C4-2B (cell line): ENCODE data around the gene MRPL4.

Source experiments
- H3K27ac ChIP-seq: fragments of 450-650 bp; 2 replicates; pipeline ENCODE4 v1.5.1; 2017
- ZFX ChIP-seq: fragments of 450-650 bp; IDR thresholded peaks from 2 replicates; pipeline ENCODE4 v1.6.1; 2017
- TF ChIP-seq, protein P1 (sequence below): fragments of 450-650 bp; conservative IDR thresholded peaks from 2 replicates; pipeline ENCODE4 v1.5.1; 2017; ENCODE audit warnings: mild to moderate bottlenecking

The MRPL4 gene

DNA sequence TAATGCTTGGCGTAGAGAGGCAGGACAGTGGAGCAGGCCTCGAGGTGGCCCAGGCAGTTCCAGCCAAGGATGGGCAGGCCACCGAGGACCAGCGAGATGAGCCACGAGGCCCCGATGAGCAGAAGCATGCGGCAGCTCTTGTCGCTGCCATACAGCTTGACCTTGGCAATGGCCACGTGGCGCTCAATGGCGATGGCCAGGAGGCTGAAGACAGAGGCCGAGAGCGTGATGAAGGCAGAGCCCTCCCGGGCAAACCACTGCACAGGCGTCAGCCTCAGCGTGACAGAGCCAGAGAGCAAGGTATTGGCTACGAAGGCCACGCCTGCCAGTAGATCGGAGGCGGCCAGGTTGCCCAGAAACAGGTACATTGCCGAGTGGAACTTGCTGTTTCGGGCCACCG, 27.7 kb upstream of the MRPL4 start:
- no peak for TF ChIP-seq ZFX
- TF ChIP-seq, protein P1, sequence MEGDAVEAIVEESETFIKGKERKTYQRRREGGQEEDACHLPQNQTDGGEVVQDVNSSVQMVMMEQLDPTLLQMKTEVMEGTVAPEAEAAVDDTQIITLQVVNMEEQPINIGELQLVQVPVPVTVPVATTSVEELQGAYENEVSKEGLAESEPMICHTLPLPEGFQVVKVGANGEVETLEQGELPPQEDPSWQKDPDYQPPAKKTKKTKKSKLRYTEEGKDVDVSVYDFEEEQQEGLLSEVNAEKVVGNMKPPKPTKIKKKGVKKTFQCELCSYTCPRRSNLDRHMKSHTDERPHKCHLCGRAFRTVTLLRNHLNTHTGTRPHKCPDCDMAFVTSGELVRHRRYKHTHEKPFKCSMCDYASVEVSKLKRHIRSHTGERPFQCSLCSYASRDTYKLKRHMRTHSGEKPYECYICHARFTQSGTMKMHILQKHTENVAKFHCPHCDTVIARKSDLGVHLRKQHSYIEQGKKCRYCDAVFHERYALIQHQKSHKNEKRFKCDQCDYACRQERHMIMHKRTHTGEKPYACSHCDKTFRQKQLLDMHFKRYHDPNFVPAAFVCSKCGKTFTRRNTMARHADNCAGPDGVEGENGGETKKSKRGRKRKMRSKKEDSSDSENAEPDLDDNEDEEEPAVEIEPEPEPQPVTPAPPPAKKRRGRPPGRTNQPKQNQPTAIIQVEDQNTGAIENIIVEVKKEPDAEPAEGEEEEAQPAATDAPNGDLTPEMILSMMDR: no peak
- no peak overlapping the region for H3K27ac ChIP-seq

DNA sequence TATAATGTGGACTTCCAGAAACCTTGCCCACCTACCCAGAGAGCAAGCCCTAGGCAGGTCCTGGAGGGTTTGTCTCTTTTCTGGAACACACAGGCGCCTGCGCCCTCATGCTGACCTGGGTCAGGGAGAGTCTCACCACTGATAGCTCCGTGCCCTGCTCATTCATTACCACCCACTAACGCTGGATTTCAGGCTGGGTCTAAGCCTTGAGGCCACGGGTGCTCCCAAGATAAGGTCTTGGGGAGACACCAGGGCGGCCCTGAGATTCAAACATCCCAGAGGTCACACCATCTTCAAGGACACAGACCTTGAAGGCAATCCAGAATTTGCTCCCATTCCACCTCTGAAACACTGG, 26.0 kb upstream of the MRPL4 start:
- no peak overlapping the region for H3K27ac ChIP-seq
- no peak for TF ChIP-seq ZFX
- TF ChIP-seq, protein P1: no peak

DNA sequence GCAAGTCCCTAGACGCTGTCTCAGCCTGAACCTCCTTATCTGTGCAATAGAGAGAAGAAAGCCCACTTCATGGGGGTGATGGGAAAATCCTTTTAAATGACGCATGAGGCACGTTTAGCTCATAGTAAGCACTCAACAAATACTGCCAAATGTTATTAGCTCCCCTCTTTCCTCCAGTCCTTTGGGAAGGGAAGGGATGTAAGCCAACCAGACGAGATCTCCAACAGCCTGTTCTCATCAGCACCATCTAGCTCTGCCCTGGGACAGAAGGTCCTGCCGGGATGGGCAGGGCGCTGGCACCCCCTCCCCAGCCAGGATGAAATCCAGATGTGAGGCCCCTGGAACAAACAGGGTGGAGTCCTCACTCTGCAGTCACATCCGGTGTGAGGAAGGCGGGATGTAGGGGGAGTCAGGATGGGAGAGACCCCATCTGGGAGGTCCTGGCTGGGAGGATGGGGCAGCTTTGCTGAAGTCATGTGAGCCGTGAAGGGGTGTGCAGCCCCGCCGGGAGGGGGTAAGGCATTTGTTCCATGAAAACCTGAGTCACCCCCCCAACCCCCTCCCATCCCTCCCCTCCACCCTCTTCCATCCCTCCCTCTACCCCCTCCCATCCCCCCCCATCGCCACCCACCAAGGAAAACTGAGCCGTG, 25.5 kb upstream of the MRPL4 start:
- TF ChIP-seq ZFX: no peak
- TF ChIP-seq, protein P1: no peak
- H3K27ac ChIP-seq: no peak overlapping the region

DNA sequence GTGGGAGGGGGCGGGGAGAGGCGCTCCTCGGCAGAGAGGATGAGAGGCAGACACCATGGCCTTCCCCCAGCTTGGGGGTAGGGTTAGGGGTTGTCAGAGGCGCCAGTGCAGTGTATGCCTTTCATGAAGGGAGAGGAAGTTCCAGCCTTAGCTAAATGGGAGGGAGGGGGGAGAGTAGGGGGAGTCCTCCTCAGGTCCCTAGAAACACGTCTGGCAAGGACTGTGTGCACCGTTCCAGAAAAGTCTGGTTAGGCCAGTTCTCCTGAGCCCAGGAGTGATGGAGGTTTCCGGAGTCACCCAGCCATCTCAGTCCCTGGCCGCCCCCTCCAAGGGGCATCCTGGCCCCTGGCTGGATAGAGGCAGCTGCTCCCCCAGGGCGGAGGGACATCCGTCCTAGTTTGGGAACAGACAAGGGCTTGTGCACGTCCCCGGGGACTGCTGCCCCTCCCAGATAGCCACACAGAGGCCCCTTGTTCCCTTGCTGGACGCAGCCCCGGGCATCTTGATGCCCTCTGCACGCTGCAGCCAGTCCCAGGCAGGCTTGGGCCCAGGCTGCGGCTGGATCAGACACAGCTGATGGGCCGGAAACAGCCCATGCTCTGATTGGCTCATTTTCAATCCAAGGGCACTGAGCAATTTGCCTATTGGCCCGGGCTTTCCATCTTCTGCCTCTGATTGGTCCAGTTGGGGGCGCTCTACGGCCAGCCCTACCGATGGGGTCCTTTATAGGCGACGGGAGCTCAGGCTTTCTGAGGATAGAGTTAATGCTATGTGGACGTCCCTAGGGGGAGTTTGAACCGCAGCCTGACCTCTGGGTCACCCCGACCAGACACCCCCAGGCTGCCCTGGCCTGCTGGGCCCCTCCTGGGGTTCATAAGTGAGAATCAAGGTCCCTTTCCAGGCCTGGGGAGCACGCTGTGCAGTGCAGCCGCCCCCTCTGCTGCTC, 24.7 kb upstream of the MRPL4 start:
- no peak overlapping the region for H3K27ac ChIP-seq
- no peak for TF ChIP-seq ZFX
- TF ChIP-seq, protein P1: no peak

DNA sequence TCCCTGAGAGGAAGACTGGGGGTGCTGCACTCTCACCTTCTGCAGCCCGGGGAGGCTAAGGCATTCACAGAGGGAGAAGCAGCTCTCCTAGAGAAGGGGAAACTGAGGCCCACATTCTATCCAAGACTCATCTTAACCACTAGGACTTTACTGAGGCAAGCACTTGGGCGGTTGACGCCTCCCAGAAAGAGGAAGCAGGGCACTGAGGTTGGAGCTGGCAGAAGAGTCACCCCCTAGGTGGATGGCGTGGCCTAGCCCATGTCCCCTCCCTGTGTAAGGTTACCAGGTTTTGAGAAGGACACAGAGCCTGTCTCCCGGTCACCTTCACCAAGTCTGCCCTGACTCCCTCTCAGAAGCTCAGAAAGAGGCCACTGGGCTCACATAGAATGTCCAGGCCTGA, 23.6 kb upstream of the MRPL4 start:
- no peak overlapping the region for H3K27ac ChIP-seq
- TF ChIP-seq ZFX: no peak
- TF ChIP-seq, protein P1: no peak

DNA sequence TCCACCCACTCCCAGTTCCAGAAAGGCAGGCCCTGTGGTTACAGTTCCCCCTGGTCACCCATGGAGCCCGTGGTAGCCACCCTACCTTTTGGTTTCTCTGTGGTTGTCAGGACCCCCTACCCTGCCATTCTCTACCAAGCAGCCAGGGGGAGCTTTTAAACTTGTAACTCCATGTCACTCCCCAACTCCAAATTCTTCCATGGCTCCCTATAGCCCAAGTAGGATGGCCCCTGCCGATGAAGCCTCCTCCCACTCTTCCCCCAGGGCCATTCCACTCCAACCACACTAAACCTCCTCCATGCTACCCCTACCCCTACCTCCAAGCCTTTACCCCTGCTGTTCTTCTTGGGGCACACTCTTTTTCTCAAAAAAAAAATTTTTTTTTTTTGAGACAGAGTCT, 23.1 kb upstream of the MRPL4 start:
- TF ChIP-seq ZFX: no peak
- TF ChIP-seq, protein P1: no peak; the same call in 1 of the 2 replicates
- no peak overlapping the region for H3K27ac ChIP-seq
